ENCODE measurements around the gene FBXL13.

FBXL13 gene

GRCh38 chr7:103071000-103071399 lies 3.6 kb downstream of the FBXL13 start:
- Histone ChIP-seq H3K4me1 (ENCODE audit: control insufficient read depth, low read depth, low read length) (peaks cover 3% of the 10 kb centered on the region), H3K27me3 (ENCODE audit: insufficient read depth, low read length, poor library complexity) (no peaks in the 10 kb centered on the region), H2BK15ac (replicated peaks; ENCODE audit: low read depth) (no peak overlapping the region), H2AK5ac (ENCODE audit: low read length) (no peak overlapping the region), H2BK5ac (ENCODE audit: low read length) (no peak overlapping the region), H4K8ac (ENCODE audit: low read depth, low read length) (no peak overlapping the region), H4K5ac (ENCODE audit: low read length) (no peak overlapping the region), H3K56ac (ENCODE audit: low read length) (no peak overlapping the region), H3K4ac (ENCODE audit: low read depth, low read length) (no peak overlapping the region), H3K18ac (ENCODE audit: low read length) (no peak overlapping the region), H3K4me2 (ENCODE audit: low read length) (no peak overlapping the region), H3K4me3 (ENCODE audit: low read length) (no peak overlapping the region), H3K9ac (ENCODE audit: low read length) (no peak overlapping the region), H2BK120ac (ENCODE audit: low read depth, low read length) (no peak overlapping the region), H3K27ac (ENCODE audit: low read depth, low read length) (no peak overlapping the region), H3K79me2 (ENCODE audit: control insufficient read depth, insufficient read depth, low read length) (peaks cover 3% of the 10 kb centered on the region), H3K79me1 (ENCODE audit: low read length) (peaks cover 3% of the 10 kb centered on the region), H3K36me3 (ENCODE audit: control insufficient read depth, insufficient read depth, low read length) (no peaks in the 10 kb centered on the region), H3K23ac (ENCODE audit: low read length) (no peak overlapping the region)
- WGBS (ENCODE audit: extremely low coverage, insufficient coverage, low lambda C conversion rate), result no CpG with 5 or more reads among the region's 2 CpGs
- DNase-seq, result no peak

GRCh38 chr7:103068414-103069403 lies 5.9 kb downstream of the FBXL13 start:
- Histone ChIP-seq H3K27ac (ENCODE audit: low read depth, low read length) (no peak overlapping the region), H4K5ac (ENCODE audit: low read length) (no peak overlapping the region), H2BK120ac (ENCODE audit: low read depth, low read length) (no peak overlapping the region), H3K18ac (ENCODE audit: low read length) (no peak overlapping the region), H2BK15ac (replicated peaks; ENCODE audit: low read depth) (no peak overlapping the region), H3K36me3 (ENCODE audit: control insufficient read depth, insufficient read depth, low read length) (no peaks in the 10 kb centered on the region), H3K9ac (ENCODE audit: low read length) (no peak overlapping the region), H2BK5ac (ENCODE audit: low read length) (no peak overlapping the region), H3K56ac (ENCODE audit: low read length) (no peak overlapping the region), H3K4me2 (ENCODE audit: low read length) (no peak overlapping the region), H3K79me1 (ENCODE audit: low read length) (no peaks in the 10 kb centered on the region), H4K8ac (ENCODE audit: low read depth, low read length) (no peak overlapping the region), H3K79me2 (ENCODE audit: control insufficient read depth, insufficient read depth, low read length) (no peaks in the 10 kb centered on the region), H2AK5ac (ENCODE audit: low read length) (no peak overlapping the region), H3K4me3 (ENCODE audit: low read length) (no peak overlapping the region), H3K23ac (ENCODE audit: low read length) (no peak overlapping the region), H3K27me3 (ENCODE audit: insufficient read depth, low read length, poor library complexity) (no peaks in the 10 kb centered on the region), H3K4ac (ENCODE audit: low read depth, low read length) (no peak overlapping the region), H3K4me1 (ENCODE audit: control insufficient read depth, low read depth, low read length) (peaks cover 1% of the 10 kb centered on the region)
- no CpG with 5 or more reads among the region's 23 CpGs for WGBS (ENCODE audit: extremely low coverage, insufficient coverage, low lambda C conversion rate)
- DNase-seq, result no peak

DNA sequence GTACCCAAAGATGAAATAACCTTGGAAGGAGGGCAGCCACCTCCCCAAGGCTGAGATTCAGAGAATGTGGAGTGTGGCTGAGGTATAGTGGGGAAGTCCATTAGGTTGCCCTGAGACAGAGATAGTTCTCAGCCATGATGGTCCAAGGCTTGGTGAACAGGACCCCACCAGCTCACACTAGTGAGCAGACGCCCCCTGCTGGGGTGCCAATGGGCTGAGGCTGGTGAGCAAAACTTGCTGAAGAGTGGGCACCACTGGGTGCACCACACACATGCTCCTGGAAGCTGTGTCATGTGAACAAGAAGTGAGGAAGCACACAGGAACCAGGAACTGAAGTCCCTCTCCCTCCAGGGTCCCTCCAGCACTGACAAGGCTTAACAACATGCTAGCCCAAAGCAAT lies 8.9 kb downstream of the FBXL13 start:
- Histone ChIP-seq H3K27me3 (ENCODE audit: insufficient read depth, low read length, poor library complexity) (no peaks in the 10 kb centered on the region), H3K36me3 (ENCODE audit: control insufficient read depth, insufficient read depth, low read length) (no peaks in the 10 kb centered on the region), H3K79me2 (ENCODE audit: control insufficient read depth, insufficient read depth, low read length) (no peaks in the 10 kb centered on the region), H3K27ac (ENCODE audit: low read depth, low read length) (no peak overlapping the region), H4K5ac (ENCODE audit: low read length) (no peak overlapping the region), H3K56ac (ENCODE audit: low read length) (no peak overlapping the region), H2BK15ac (replicated peaks; ENCODE audit: low read depth) (no peak overlapping the region), H3K4me2 (ENCODE audit: low read length) (no peak overlapping the region), H2AK5ac (ENCODE audit: low read length) (no peak overlapping the region), H3K4ac (ENCODE audit: low read depth, low read length) (no peak overlapping the region), H3K4me3 (ENCODE audit: low read length) (no peak overlapping the region), H3K23ac (ENCODE audit: low read length) (no peak overlapping the region), H2BK5ac (ENCODE audit: low read length) (no peak overlapping the region), H3K9ac (ENCODE audit: low read length) (no peak overlapping the region), H3K18ac (ENCODE audit: low read length) (no peak overlapping the region), H4K8ac (ENCODE audit: low read depth, low read length) (no peak overlapping the region), H3K4me1 (ENCODE audit: control insufficient read depth, low read depth, low read length) (no peaks in the 10 kb centered on the region), H3K79me1 (ENCODE audit: low read length) (no peaks in the 10 kb centered on the region), H2BK120ac (ENCODE audit: low read depth, low read length) (no peak overlapping the region)
- peak; percentile 69 for DNase-seq
- no CpG with 5 or more reads among the region's 1 CpG for WGBS (ENCODE audit: extremely low coverage, insufficient coverage, low lambda C conversion rate)

- H3K18ac ChIP-seq (ENCODE audit: low read length), result no peak overlapping the region
- H3K4ac ChIP-seq (ENCODE audit: low read depth, low read length), result no peak overlapping the region
- H3K27ac ChIP-seq (ENCODE audit: low read depth, low read length), result no peak overlapping the region
- WGBS (ENCODE audit: extremely low coverage, insufficient coverage, low lambda C conversion rate), result no CpG with 5 or more reads among the region's 3 CpGs
- no peaks in the 10 kb centered on the region for H3K36me3 ChIP-seq (ENCODE audit: control insufficient read depth, insufficient read depth, low read length)
- H3K4me2 ChIP-seq (ENCODE audit: low read length), result no peak overlapping the region
- no peak overlapping the region for H2BK5ac ChIP-seq (ENCODE audit: low read length)
- H2BK120ac ChIP-seq (ENCODE audit: low read depth, low read length), result no peak overlapping the region
- H2BK15ac ChIP-seq (replicated peaks; ENCODE audit: low read depth), result no peak overlapping the region
- H4K8ac ChIP-seq (ENCODE audit: low read depth, low read length), result no peak overlapping the region
- no peak overlapping the region for H2AK5ac ChIP-seq (ENCODE audit: low read length)
- no peaks in the 10 kb centered on the region for H3K27me3 ChIP-seq (ENCODE audit: insufficient read depth, low read length, poor library complexity)
- H3K79me1 ChIP-seq (ENCODE audit: low read length), result no peaks in the 10 kb centered on the region
- DNase-seq, result peak; percentile 59
- no peak overlapping the region for H4K5ac ChIP-seq (ENCODE audit: low read length)
- H3K56ac ChIP-seq (ENCODE audit: low read length), result no peak overlapping the region
- no peak overlapping the region for H3K23ac ChIP-seq (ENCODE audit: low read length)
- no peaks in the 10 kb centered on the region for H3K79me2 ChIP-seq (ENCODE audit: control insufficient read depth, insufficient read depth, low read length)
- no peak overlapping the region for H3K9ac ChIP-seq (ENCODE audit: low read length)
- H3K4me1 ChIP-seq (ENCODE audit: control insufficient read depth, low read depth, low read length), result no peaks in the 10 kb centered on the region
- no peak overlapping the region for H3K4me3 ChIP-seq (ENCODE audit: low read length)
These were observed 10.7 kb downstream of the FBXL13 start for GRCh38 chr7:103063895-103064294.

- no peak overlapping the region for H4K8ac ChIP-seq (ENCODE audit: low read depth, low read length)
- no peak overlapping the region for H2BK5ac ChIP-seq (ENCODE audit: low read length)
- H3K9ac ChIP-seq (ENCODE audit: low read length), result no peak overlapping the region
- H3K23ac ChIP-seq (ENCODE audit: low read length), result no peak overlapping the region
- H3K4me1 ChIP-seq (ENCODE audit: control insufficient read depth, low read depth, low read length), result no peaks in the 10 kb centered on the region
- no peaks in the 10 kb centered on the region for H3K79me1 ChIP-seq (ENCODE audit: low read length)
- H3K36me3 ChIP-seq (ENCODE audit: control insufficient read depth, insufficient read depth, low read length), result no peaks in the 10 kb centered on the region
- no CpG with 5 or more reads among the region's 2 CpGs for WGBS (ENCODE audit: extremely low coverage, insufficient coverage, low lambda C conversion rate)
- H3K27ac ChIP-seq (ENCODE audit: low read depth, low read length), result no peak overlapping the region
- H4K5ac ChIP-seq (ENCODE audit: low read length), result no peak overlapping the region
- no peak overlapping the region for H2BK15ac ChIP-seq (replicated peaks; ENCODE audit: low read depth)
- H2BK120ac ChIP-seq (ENCODE audit: low read depth, low read length), result no peak overlapping the region
- H3K4me3 ChIP-seq (ENCODE audit: low read length), result no peak overlapping the region
- no peaks in the 10 kb centered on the region for H3K79me2 ChIP-seq (ENCODE audit: control insufficient read depth, insufficient read depth, low read length)
- no peak for DNase-seq
- H3K27me3 ChIP-seq (ENCODE audit: insufficient read depth, low read length, poor library complexity), result no peaks in the 10 kb centered on the region
- H3K56ac ChIP-seq (ENCODE audit: low read length), result no peak overlapping the region
- H2AK5ac ChIP-seq (ENCODE audit: low read length), result no peak overlapping the region
- H3K4me2 ChIP-seq (ENCODE audit: low read length), result no peak overlapping the region
- no peak overlapping the region for H3K4ac ChIP-seq (ENCODE audit: low read depth, low read length)
- H3K18ac ChIP-seq (ENCODE audit: low read length), result no peak overlapping the region
These were observed 15.1 kb downstream of the FBXL13 start for GRCh38 chr7:103059471-103059870.

DNA sequence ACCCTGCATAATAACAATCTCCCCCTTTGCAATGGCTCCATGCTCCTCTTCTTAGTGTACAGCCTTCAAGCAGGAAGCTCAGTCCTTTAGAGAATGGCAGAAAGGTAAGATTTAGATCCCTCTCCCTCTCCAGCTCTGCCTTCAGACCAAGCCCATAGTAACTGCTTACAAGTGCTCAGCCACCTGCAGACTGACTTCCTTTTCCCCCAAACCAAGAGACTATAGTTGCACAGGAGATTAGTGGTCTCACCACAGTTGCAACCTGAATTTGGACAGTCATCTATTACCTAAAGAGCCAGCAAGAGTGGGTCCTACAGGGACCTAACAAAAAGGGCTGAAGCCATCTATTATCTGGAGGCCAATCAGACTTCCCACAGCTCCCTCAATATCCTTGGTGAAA lies 16.5 kb downstream of the FBXL13 start:
- no peak overlapping the region for H4K8ac ChIP-seq (ENCODE audit: low read depth, low read length)
- no peak overlapping the region for H3K4me3 ChIP-seq (ENCODE audit: low read length)
- no peak overlapping the region for H2AK5ac ChIP-seq (ENCODE audit: low read length)
- H3K36me3 ChIP-seq (ENCODE audit: control insufficient read depth, insufficient read depth, low read length), result no peaks in the 10 kb centered on the region
- no peaks in the 10 kb centered on the region for H3K79me1 ChIP-seq (ENCODE audit: low read length)
- no peak overlapping the region for H2BK15ac ChIP-seq (replicated peaks; ENCODE audit: low read depth)
- H3K27ac ChIP-seq (ENCODE audit: low read depth, low read length), result no peak overlapping the region
- no peak overlapping the region for H3K56ac ChIP-seq (ENCODE audit: low read length)
- H3K4me2 ChIP-seq (ENCODE audit: low read length), result no peak overlapping the region
- no peaks in the 10 kb centered on the region for H3K79me2 ChIP-seq (ENCODE audit: control insufficient read depth, insufficient read depth, low read length)
- no peak overlapping the region for H3K9ac ChIP-seq (ENCODE audit: low read length)
- no peak overlapping the region for H2BK5ac ChIP-seq (ENCODE audit: low read length)
- DNase-seq, result no peak
- no peak overlapping the region for H4K5ac ChIP-seq (ENCODE audit: low read length)
- no peaks in the 10 kb centered on the region for H3K4me1 ChIP-seq (ENCODE audit: control insufficient read depth, low read depth, low read length)
- H3K18ac ChIP-seq (ENCODE audit: low read length), result no peak overlapping the region
- no peak overlapping the region for H2BK120ac ChIP-seq (ENCODE audit: low read depth, low read length)
- H3K4ac ChIP-seq (ENCODE audit: low read depth, low read length), result no peak overlapping the region
- H3K23ac ChIP-seq (ENCODE audit: low read length), result no peak overlapping the region
- no peaks in the 10 kb centered on the region for H3K27me3 ChIP-seq (ENCODE audit: insufficient read depth, low read length, poor library complexity)

Measured in mesendoderm (in vitro differentiated cells).